Erythroblast (primary cell): Measurements from ENCODE around the gene STAT3.

ENCODE experiments used
- DNase-seq, 2 experiments: peaks; one replicate each; lab custom pipeline; 2025; lab: John Stamatoyannopoulos, UW
- GATA1 ChIP-seq: IDR thresholded peaks from 2 replicates; pipeline ENCODE4 v1.6.1; 2011; ENCODE audit warnings: low read depth, mild to moderate bottlenecking, control low read depth, low read length, moderate library complexity
- POLR2A ChIP-seq: IDR thresholded peaks from 2 replicates; pipeline ENCODE4 v1.6.1; 2011; ENCODE audit warnings: mild to moderate bottlenecking, low read length

Gene STAT3

GRCh38 chr17:42316755-42317154, 71.5 kb downstream of the STAT3 start:
- DNase-seq = no peak
- no peak for TF ChIP-seq POLR2A
- TF ChIP-seq GATA1 = no peak

DNA sequence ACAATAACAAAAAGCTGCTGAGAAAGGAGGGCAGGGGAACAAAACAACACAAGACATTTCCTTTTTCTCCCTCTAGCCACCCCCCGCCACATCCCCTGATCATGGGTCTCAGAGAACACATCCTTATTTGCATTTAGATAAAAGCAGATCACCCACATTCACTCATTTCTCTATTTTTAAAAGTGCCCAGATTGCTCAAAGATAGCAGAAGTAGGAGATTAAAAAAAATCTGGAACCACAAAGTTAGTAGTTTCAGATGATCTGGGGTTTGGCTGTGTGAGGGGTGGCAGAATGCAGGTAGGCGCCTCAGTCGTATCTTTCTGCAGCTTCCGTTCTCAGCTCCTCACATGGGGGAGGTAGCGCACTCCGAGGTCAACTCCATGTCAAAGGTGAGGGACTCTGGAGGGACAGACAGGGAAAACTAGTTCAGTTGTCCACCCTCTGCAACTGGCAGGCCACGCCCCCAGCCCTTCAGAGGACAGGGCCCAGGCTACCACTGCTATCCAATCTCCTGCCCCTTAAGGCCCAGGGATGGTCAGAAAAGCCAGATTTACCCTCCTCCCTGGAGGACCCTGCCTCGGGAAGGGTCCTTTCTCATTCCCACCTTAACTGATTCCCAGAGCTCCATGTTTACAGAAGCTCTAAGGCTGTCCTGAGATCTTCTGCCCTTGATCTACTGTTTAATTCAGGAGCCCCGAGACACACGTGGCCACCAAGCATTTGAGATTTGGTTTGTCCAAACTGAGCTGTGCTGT, 72.7 kb downstream of the STAT3 start:
- no peak for TF ChIP-seq GATA1
- peak in 1 of 2 experiments; percentile 16 for DNase-seq

- TF ChIP-seq POLR2A (no peak), GATA1 (no peak)
- peak; percentile 65 to 69 for DNase-seq
These were observed 74.3 kb downstream of the STAT3 start for GRCh38 chr17:42313773-42314566.

DNA sequence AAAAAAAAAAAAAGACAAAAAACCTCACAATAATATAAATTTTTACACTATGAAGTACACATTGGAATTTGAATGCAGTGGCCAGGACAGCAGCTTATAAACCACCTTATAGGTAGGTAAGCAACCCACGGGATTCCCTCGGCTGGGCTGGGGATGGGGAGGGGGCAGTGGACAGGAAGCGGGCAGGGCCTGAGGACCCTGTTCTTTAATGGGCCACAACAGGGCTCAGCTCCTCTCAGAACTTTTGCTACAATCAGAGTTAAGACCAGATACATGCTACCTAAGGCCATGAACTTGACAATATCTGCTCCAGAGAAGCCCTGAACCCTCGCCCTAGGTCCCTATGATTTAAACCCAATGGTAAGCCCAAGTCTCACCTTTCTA, 74.9 kb downstream of the STAT3 start:
- no peak for DNase-seq
- TF ChIP-seq GATA1 = no peak
- TF ChIP-seq POLR2A = peak; percentile 14

DNA sequence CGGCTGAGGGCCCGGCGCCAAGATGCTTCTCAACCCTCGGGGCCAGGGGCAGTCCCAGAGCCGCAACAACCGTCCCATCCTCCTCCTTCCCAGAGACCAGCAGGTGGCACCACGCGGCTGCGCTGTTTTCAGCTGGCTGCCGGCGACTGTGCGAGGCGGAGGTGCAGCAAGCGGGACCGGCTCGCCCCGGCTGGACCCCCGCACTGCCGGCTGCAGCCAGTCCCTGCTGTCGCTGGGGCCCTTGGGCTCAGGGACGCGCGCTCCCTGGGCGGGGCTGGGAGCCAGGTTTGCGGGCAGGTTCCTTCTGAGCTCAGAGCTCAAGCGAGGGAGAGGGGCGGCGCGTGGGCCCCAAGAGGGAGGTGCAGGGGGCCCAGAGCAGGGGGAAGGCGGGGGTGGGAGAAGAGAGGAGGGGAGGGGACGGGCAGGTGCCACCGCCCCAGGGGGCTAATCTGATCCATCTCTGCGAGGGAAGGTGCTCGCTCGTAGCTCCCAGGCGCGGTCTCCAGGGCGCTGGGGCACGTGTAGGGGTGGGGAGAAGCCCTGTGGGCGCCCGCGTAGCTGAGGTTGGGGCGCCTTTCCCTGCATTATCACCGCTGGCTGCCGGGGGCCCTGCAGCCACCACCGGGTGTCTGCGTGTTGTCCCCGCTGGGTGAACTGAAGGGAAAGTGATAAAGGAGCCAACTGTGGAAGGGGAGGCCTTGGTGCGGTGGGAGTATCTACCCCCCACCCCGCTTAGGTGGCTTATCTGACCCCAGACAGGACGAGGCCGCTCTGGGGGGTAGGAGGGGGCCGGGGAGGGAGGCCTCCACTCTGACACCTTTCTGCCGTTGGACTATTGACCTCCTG, 75.7 kb downstream of the STAT3 start:
- DNase-seq = peak; percentile 92 to 93
- peak; percentile 18 for TF ChIP-seq POLR2A
- no peak for TF ChIP-seq GATA1

DNA sequence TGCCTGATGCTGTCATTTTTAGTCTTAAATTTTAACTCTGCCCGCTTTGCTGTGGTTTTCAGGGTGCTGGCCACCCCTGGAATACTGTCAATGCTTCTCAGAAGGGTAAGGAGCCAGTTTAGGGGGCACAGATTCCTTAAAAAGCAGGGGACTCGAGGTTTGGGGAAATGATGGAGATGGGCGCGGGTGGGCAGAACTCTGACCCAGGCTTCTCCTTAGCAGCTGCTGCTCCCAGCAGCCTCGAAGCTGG, 76.3 kb downstream of the STAT3 start:
- TF ChIP-seq POLR2A (no peak), GATA1 (no peak)
- DNase-seq = no peak

DNA sequence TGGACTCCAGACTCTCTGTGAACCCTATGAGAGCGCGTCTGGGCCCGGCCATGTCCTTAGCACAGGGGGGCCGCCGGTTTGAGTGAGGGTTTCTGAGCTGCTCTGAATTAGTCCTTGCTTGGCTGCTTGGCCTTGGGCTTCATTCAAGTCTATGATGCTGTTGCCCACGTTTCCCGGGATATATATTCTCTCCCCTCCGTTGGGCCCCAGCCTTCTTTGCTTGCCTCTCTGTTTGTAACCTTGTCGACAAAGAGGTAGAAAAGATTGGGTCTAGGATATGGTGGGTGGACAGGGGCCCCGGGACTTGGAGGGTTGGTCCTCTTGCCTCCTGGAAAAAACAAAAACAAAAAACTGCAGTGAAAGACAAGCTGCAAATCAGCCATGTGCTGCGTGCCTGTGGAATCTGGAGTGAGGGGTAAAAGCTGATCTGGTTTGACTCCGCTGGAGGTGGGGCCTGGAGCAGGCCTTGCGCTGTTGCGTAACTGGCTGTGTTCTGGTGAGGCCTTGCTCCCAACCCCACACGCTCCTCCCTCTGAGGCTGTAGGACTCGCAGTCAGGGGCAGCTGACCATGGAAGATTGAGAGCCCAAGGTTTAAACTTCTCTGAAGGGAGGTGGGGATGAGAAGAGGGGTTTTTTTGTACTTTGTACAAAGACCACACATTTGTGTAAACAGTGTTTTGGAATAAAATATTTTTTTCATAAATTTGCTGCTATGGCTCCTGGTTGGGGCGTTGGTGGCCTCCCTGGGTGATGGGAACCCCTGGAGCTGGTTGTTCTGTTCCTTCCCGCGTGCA, 76.8 kb downstream of the STAT3 start:
- TF ChIP-seq GATA1 (no peak), POLR2A (peak; percentile 75)
- peak; percentile 93 for DNase-seq

GRCh38 chr17:42310787-42311215, 77.4 kb downstream of the STAT3 start:
- no peak for TF ChIP-seq POLR2A
- TF ChIP-seq GATA1 = no peak
- no peak for DNase-seq

- TF ChIP-seq POLR2A (no peak), GATA1 (no peak)
- DNase-seq = peak in 1 of 2 experiments; percentile 26
These were observed 78.1 kb downstream of the STAT3 start for GRCh38 chr17:42309986-42310786.

DNA sequence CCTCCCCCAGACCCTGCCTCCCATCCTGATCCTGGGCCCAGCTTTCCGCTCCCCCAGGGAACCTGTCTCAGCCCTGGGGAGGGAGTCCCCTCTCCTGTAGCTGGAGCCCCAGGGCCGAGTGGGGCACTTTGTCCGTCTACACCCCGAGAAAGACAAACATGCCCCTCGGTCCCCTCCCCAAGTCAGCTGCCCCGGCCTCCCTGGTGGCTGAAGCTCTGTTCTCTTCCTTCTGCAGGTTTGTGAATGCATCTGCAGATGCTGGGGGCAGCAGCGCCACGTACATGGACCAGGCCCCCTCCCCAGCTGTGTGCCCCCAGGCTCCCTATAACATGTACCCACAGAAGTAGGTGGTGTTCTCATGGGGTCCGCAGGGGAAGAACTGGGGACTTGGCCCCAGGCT, 79.1 kb downstream of the STAT3 start:
- TF ChIP-seq POLR2A (no peak), GATA1 (no peak)
- DNase-seq = no peak

- TF ChIP-seq POLR2A = peak; percentile 14
- TF ChIP-seq GATA1 = no peak
- DNase-seq = peak; percentile 29 to 53
These were observed 79.8 kb downstream of the STAT3 start for GRCh38 chr17:42308446-42308845.

GRCh38 chr17:42307362-42307927, 80.8 kb downstream of the STAT3 start:
- no peak for DNase-seq
- TF ChIP-seq GATA1 = no peak
- no peak for TF ChIP-seq POLR2A

DNA sequence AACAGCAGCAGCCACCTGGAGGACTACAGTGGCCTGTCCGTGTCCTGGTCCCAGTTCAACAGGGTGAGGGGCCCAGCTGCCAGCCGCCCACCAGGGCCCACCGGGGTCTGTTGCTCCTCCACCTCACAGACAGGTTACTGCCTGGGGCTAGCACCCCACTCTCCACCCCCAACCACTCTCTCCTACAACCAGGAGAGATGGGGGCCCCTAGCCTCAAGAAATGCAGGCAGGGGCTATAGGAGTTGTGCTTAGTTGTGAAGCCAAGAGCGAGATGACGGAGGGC, 81.9 kb downstream of the STAT3 start:
- DNase-seq = no peak
- TF ChIP-seq GATA1 = no peak
- no peak for TF ChIP-seq POLR2A
